ENCODE data around the gene CCK. TPM values are rescaled to one million over a fixed set of nuclear protein-coding genes. Genes with fewer than 3 reads are reported as not detected.

Gene CCK
- total RNA-seq, 1 experiment from 2014 or later: not detected

- Histone ChIP-seq H3K27me3 (replicated peaks) (no peaks in the 10 kb centered on the region), H3K27ac (no peak overlapping the region), H3K36me3 (peaks cover 6% of the 10 kb centered on the region; the same call in 1 of the 2 replicates), H3K9me3 (replicated peaks) (no peaks in the 10 kb centered on the region), H3K4me1 (replicated peaks) (peaks cover 16% of the 10 kb centered on the region), H3K4me3 (no peak overlapping the region)
- DNase-seq (ENCODE audit: low read depth in 1 of 2, low spot score in 2 of 2): no peak
Measured at GRCh38 chr3:42226470-42227425, 39.2 kb downstream of the CCK start.

GRCh38 chr3:42225486-42226363, 40.3 kb downstream of the CCK start:
- H3K4me1 ChIP-seq (replicated peaks): peaks cover 16% of the 10 kb centered on the region
- no peak overlapping the region for H3K27ac ChIP-seq
- H3K9me3 ChIP-seq (replicated peaks): no peaks in the 10 kb centered on the region
- no peak overlapping the region for H3K4me3 ChIP-seq
- no peaks in the 10 kb centered on the region for H3K27me3 ChIP-seq (replicated peaks)
- H3K36me3 ChIP-seq: peaks cover 6% of the 10 kb centered on the region; the same call in 1 of the 2 replicates
- DNase-seq (ENCODE audit: low read depth in 1 of 2, low spot score in 2 of 2): no peak

- peak in 1 of 2 experiments; percentile 39 for DNase-seq (ENCODE audit: low read depth in 1 of 2, low spot score in 2 of 2)
- Histone ChIP-seq H3K27me3 (replicated peaks) (no peaks in the 10 kb centered on the region), H3K36me3 (peaks cover 6% of the 10 kb centered on the region; the same call in 1 of the 2 replicates), H3K4me1 (replicated peaks) (peaks cover 16% of the 10 kb centered on the region), H3K9me3 (replicated peaks) (no peaks in the 10 kb centered on the region), H3K27ac (peak overlapping the region; percentile 25; the same call in 1 of the 2 replicates), H3K4me3 (no peak overlapping the region)
Measured at GRCh38 chr3:42224658-42225421, 41.1 kb downstream of the CCK start.

- Histone ChIP-seq H3K9me3 (replicated peaks) (no peaks in the 10 kb centered on the region), H3K36me3 (peaks cover 6% of the 10 kb centered on the region; the same call in 1 of the 2 replicates), H3K27ac (peak overlapping the region; percentile 25; the same call in 1 of the 2 replicates), H3K4me3 (no peak overlapping the region), H3K27me3 (replicated peaks) (no peaks in the 10 kb centered on the region), H3K4me1 (replicated peaks) (peaks cover 16% of the 10 kb centered on the region)
- no peak for DNase-seq (ENCODE audit: low read depth in 1 of 2, low spot score in 2 of 2)
Measured at GRCh38 chr3:42224178-42224577, 41.8 kb downstream of the CCK start.

- H3K27ac ChIP-seq: no peak overlapping the region
- no peaks in the 10 kb centered on the region for H3K9me3 ChIP-seq (replicated peaks)
- H3K36me3 ChIP-seq: peaks cover 6% of the 10 kb centered on the region; the same call in 1 of the 2 replicates
- H3K27me3 ChIP-seq (replicated peaks): no peaks in the 10 kb centered on the region
- no peak for DNase-seq (ENCODE audit: low read depth in 1 of 2, low spot score in 2 of 2)
- no peak overlapping the region for H3K4me3 ChIP-seq
- peaks cover 16% of the 10 kb centered on the region for H3K4me1 ChIP-seq (replicated peaks)
Measured at GRCh38 chr3:42222942-42223693, 42.9 kb downstream of the CCK start.

- Histone ChIP-seq H3K27me3 (replicated peaks) (no peaks in the 10 kb centered on the region), H3K4me3 (no peak overlapping the region), H3K4me1 (replicated peaks) (peaks cover 21% of the 10 kb centered on the region), H3K36me3 (peaks cover 6% of the 10 kb centered on the region; the same call in 1 of the 2 replicates), H3K27ac (no peak overlapping the region), H3K9me3 (replicated peaks) (no peaks in the 10 kb centered on the region)
- no peak for DNase-seq (ENCODE audit: low read depth in 1 of 2, low spot score in 2 of 2)
Measured at GRCh38 chr3:42220436-42221121, 45.4 kb downstream of the CCK start.

- Histone ChIP-seq H3K4me1 (replicated peaks) (peaks cover 15% of the 10 kb centered on the region), H3K27me3 (replicated peaks) (no peaks in the 10 kb centered on the region), H3K4me3 (no peak overlapping the region), H3K27ac (no peak overlapping the region), H3K9me3 (replicated peaks) (no peaks in the 10 kb centered on the region), H3K36me3 (no peaks in the 10 kb centered on the region)
- no peak for DNase-seq (ENCODE audit: low read depth in 1 of 2, low spot score in 2 of 2)
Measured at GRCh38 chr3:42216931-42217333, 49.1 kb downstream of the CCK start.

DNA sequence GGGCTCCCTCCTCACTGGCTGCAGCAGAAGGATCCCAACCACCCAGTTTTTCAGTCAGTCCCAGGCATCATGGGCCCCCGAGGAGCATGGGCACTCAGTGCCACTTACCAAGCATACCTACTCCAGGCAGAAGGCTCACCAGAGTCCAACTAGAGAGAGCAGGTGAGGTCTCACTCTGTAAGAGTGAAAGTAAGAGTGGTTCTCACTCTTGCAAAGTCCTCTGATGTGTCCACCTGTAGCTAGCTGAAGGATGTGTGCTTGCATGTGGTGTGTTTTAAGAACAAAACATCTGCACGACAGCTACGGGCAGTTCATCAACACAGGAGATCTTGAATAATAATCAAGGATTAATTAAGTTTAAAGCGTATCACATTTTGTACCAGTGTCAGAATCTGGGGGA, 49.7 kb downstream of the CCK start:
- no peak for DNase-seq (ENCODE audit: low read depth in 1 of 2, low spot score in 2 of 2)
- H3K4me1 ChIP-seq (replicated peaks): peaks cover 15% of the 10 kb centered on the region

DNA sequence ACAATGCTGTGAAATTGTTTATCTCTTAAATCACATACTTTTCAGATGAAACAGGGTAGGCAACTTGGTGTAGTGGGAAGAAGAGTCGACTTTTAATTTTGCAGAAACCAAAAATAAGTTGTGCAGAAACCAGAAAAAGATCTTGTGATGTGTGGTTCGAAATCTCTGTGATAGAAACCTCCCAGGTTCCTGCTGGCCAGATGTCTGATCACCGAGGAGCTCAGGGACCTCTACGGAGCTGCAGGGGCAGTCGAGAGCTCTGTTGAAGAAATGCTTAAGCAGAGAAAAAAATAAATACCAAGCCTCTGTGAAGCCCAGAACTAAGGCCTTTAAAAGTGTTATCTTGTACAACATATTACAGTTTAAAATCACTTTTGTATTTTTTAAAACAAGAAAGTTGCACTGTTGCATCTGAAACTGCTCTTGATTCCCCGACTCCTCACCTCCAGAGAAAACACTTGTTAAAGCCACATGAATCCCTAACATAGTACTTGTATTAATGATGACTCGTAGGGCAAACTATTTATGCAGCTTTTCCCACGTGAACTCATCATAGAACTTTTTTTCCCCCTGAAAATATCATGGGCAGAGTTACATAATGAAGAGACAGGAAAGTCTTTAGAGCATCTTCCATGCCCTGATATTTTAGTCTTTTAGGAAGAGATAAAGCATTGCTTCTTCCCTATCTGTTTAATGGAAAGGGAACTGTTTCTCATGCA, 51.3 kb downstream of the CCK start:
- no peaks in the 10 kb centered on the region; the same call in 1 of the 2 replicates for H3K36me3 ChIP-seq
- H3K27ac ChIP-seq: no peak overlapping the region
- no peaks in the 10 kb centered on the region for H3K9me3 ChIP-seq (replicated peaks)
- peaks cover 15% of the 10 kb centered on the region for H3K4me1 ChIP-seq (replicated peaks)
- no peak overlapping the region for H3K4me3 ChIP-seq
- no peak for DNase-seq (ENCODE audit: low read depth in 1 of 2, low spot score in 2 of 2)
- H3K27me3 ChIP-seq (replicated peaks): no peaks in the 10 kb centered on the region

More for the DNA sequence above, 49.7 kb downstream of the CCK start:
- H3K27me3 ChIP-seq (replicated peaks): no peaks in the 10 kb centered on the region
- no peaks in the 10 kb centered on the region; the same call in 1 of the 2 replicates for H3K36me3 ChIP-seq
- no peak overlapping the region for H3K4me3 ChIP-seq
- no peak overlapping the region for H3K27ac ChIP-seq
- H3K9me3 ChIP-seq (replicated peaks): no peaks in the 10 kb centered on the region

DNA sequence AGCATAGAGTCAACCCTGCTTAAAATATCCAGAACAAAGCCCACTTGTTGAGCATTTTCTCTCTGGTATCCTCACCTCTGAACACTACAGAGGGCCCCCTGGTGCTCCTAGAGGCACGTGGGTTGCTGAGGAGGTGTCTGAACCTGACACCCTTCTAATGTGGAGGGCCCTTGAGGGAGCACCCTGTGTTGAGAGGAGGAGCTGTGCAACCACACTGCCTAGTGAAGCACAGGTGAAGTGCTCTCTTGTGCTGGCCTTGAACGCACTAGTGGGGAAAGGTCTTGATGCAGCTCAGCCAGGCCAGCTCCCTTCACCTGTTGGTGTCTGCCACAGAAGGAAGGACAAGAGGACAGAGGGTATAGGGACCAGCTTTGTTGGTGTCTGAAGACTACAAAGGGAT, 51.9 kb downstream of the CCK start:
- Histone ChIP-seq H3K4me3 (no peak overlapping the region), H3K27ac (no peak overlapping the region), H3K27me3 (replicated peaks) (no peaks in the 10 kb centered on the region), H3K4me1 (replicated peaks) (peaks cover 15% of the 10 kb centered on the region), H3K9me3 (replicated peaks) (no peaks in the 10 kb centered on the region), H3K36me3 (no peaks in the 10 kb centered on the region; the same call in 1 of the 2 replicates)
- no peak for DNase-seq (ENCODE audit: low read depth in 1 of 2, low spot score in 2 of 2)

DNA sequence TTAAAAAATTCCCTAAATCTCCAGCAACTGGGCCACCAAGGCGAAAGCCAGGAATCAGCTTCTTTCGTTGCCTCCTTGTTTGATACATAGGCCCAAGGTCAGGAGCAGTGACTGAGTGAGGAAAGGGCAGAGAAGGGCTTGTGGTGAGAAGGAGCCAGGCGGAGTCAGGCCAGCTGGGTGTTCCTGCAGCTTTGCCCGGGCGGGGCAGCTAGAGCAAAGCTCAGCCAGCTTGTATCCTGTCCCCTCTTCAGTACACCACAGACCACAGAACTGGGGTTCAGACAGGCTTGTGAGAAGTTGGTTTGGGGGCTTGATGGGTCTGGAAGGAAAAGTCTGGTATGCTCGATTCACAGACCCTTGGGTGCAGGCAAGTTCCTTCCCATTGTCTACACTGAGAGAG, 52.6 kb downstream of the CCK start:
- Histone ChIP-seq H3K4me3 (no peak overlapping the region), H3K36me3 (no peaks in the 10 kb centered on the region; the same call in 1 of the 2 replicates), H3K4me1 (replicated peaks) (peaks cover 15% of the 10 kb centered on the region), H3K27ac (no peak overlapping the region), H3K9me3 (replicated peaks) (no peaks in the 10 kb centered on the region), H3K27me3 (replicated peaks) (no peaks in the 10 kb centered on the region)
- no peak for DNase-seq (ENCODE audit: low read depth in 1 of 2, low spot score in 2 of 2)

All from SJSA1 (cell line).